Keratinocyte (primary cell): ENCODE results near the gene CMIP.

Experiments used
- CTCF ChIP-seq, 3 experiments: IDR thresholded peaks in 1 of 3; conservative IDR thresholded peaks in 1 of 3; optimal IDR thresholded peaks in 1 of 3; 2 replicates in 2 of 3; 3 replicates in 1 of 3; pipeline versions ENCODE3 to v1.5.1; 2011; ENCODE audit warnings: low read length in 3 of 3, mild to moderate bottlenecking in 3 of 3, moderate library complexity in 2 of 3, control low read depth in 1 of 3, inconsistent platforms in 1 of 3; ENCODE audit not compliant: insufficient read depth in 2 of 3; ENCODE audit errors: extremely low read depth in 1 of 3
- EZH2 ChIP-seq: IDR thresholded peaks from one replicate; pipeline ENCODE4 v1.6.1; 2012; ENCODE audit warnings: inconsistent platforms, mild to moderate bottlenecking, low read length, moderate library complexity

- TF ChIP-seq EZH2 (no peak), CTCF (optimal IDR thresholded peaks at IDR 0.05 in 1 of 3, IDR thresholded peaks at IDR 0.05 in 1 of 3, conservative IDR thresholded peaks at IDR 0.05 in 1 of 3; ENCODE audit: extremely low read depth in 1 of 3, insufficient read depth in 2 of 3, low read length in 3 of 3) (no peak)
Observed at GRCh38 chr16:81571175-81571574, 126.6 kb downstream of the CMIP start.
